HG02759 (cell line): ENCODE data around the gene BPTF.
"Not testable (repeated sequence)": the region's sequence is repeated elsewhere in the genome, so short reads cannot be mapped to it uniquely, and the experiment has no call there.

ENCODE experiments used
- ATAC-seq: cut with Tn5 transposase; IDR thresholded peaks from one replicate; pipeline ENCODE4 v1.9.1; 2021; ENCODE audit warnings: mild to moderate bottlenecking, moderate library complexity; ENCODE audit not compliant: unreplicated experiment

Gene BPTF

DNA sequence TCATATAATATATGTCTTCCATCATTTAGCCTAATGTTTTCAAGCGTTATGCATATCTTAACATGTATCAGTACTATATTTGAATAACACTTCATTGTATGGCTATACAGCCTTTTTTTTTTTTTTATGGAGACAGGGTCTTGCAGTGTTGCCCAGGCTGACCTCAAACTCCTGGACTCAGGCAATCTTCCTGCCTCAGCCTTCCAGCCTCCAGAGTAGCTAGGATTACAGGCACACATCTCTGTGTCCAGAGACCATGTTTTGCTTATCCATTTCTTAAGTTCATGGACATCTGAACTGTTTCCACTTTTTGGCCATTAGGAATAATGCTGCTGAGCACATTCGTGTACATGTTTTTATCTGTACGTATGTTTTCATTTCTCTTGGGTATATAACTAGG lies 7.8 kb downstream of the BPTF start:
- ATAC-seq: no peak

DNA sequence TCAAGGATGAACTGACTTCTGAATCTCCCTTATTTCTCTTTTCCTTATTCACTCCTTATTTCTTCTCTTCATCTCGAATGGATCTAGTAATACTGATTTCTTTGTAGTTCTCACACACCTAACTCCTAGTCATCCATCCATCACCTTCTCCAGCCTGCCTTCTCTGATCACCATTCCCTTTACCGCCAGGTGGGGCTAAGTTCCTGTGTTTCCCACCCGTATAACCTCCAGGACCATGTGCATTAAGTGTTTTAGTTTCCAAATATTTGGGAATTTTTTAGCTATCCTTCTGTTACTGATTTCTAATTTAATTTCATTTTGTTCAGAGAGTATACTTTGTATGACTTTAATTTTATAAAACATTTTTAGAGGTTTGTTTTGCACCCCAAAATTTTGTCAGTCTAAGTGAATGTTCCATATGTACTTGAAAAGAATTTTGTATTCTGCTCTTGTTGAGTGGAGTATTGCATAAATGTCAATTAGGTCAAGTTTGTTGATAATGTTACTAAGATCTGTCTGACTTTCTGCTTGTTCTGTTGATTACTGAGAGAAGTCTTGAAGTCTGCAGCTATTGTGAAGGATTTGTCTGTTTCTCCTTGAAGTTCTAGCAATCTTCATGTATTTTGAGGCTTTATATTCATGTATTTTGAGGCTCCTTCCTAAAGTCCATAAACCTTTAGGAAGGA lies 8.8 kb downstream of the BPTF start:
- ATAC-seq: no peak

DNA sequence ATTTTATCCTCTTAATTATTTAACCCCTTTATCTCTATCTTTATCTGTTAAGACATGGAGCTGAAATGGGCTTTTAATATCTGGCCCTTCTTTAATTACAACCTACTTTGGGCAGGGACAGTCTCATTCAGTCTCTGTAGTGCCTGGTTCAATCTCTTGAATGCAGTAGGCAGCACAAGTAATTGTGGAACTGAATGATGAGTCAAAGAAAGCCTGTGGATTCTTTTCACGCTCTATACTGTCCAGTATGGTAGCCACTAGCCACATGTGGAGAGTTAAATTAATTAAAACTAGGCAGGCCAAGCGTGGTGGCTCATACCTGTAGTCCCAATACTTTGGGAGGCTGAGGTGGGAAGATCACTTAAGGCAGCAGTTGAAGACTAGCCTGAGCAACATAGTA lies 9.3 kb downstream of the BPTF start:
- ATAC-seq: no peak

DNA sequence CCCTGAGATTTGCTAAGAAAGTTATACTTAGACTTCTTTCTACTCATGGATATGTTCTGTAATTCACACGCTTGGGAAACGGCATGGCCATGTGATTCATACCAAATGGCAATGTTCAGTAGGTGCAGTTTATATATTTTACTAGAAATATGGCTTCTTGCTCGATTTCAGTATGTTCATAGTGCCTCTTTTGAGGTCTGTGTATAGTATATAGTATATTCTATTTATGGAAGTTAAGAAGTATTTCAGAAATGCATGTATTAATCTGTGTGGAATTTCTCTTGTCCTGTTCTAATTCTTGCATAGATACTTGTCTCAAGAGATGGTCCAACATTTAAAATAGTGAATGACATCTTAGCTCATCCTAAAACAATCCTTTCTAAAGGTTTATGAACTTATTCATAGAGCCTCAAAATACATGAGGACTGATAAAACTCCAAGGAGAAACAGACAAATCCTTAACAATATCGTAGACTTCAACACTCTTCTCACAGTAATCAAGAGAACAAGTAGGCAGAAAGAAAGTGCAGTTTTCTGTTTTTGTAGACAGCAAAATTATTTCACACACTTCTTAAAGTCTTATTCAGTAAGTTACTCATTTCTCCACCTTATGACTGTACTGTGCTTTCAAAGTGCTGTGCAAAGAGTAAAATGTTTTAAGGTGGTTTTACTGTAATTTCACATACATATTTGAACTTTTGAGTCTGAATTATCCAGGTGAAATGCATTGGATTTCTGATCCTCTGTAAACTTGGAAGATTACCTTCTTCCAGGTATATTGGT lies 11.1 kb downstream of the BPTF start:
- ATAC-seq: no peak

DNA sequence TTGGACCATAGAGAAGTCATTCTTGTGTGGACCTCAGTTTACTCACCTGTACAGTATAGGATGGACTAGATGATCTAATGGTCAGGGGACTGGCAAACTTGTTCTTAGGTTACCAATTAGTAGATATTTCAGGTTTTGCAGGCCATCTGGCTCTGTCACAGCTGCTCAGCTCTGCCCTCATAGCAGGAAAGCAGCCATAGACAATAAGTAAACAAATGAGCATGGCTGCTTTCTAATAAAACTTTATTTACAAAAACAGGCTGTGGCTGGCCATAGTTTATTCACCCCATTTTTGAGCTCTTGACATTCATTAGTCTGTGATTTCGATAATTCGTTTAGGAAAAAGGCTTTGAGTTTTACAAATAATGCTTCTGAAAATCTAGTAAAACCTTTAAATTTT lies 12.7 kb downstream of the BPTF start:
- ATAC-seq: no peak

DNA sequence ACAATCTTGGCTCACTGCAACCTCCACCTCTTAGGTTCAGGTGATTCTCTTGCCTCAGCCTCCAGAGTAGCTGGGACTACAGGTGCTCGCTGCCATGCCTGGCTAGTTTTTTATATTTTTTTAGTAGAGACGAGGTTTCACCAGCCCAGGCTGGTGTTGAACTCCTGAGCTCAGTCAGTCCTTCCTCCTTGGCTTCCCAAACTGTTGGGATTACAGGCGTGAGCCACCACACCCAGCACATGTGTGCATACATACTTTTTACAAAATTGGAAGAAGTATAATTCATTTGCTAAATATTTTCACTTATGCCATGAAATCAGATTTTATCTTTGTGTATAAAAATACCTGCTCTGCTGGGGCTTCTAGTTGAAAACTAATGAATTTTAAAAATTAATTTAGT lies 13.2 kb downstream of the BPTF start:
- ATAC-seq: no peak

DNA sequence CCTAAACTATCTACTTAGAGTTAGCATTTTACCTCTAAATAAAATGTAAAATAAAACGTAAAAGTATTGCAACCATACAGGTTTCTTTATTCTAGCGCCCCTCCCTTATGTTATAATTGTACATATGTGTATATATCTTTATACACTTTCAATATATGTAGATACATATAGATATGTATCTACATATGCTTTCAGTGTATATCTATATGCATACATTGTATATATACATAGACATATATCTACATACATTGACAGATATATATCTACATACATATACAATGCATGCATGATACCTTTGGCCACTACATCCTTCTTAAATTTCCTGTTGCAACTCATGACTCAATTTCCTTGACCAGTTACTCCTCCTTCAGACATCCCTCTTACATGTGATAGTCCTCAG lies 16.7 kb downstream of the BPTF start:
- ATAC-seq: no peak

DNA sequence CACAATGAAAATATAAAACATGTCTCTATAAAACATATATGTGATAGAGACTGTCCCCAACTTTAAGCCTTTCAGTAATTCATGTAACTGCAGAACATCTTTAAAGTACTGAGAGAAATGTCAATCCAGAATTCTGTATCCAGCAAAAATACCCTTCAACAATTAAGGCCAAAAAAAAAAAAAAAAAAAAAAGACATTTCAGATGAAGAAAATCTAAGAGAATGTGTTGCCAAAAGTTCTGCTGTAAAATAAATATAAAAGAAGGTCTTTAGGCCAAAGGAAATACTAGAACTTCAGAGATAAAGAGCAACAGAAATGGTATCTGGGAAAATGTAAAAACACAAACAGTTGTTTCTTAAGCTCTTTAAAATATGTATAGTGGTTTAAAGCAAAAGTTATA lies 17.3 kb downstream of the BPTF start:
- ATAC-seq: no peak

DNA sequence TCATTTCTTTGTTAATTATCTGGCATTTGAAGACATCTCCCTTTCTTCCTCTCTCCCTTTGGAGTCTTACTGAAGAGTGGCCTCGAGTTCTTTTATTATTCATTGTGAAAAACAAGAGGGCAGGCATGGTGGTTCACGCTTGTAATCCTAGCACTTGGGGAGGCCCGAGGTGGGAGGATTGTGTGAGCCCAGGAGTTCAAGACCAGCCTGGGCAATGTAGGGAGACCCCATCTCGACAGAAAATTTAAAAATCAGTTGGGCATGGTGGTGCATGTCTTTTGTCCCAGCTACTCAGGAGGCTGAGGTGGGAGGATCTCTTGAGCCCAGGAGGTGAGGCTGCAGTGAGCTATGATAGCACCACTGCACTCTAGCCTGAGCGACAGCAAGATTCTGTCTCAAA lies 20.1 kb downstream of the BPTF start:
- no peak for ATAC-seq

DNA sequence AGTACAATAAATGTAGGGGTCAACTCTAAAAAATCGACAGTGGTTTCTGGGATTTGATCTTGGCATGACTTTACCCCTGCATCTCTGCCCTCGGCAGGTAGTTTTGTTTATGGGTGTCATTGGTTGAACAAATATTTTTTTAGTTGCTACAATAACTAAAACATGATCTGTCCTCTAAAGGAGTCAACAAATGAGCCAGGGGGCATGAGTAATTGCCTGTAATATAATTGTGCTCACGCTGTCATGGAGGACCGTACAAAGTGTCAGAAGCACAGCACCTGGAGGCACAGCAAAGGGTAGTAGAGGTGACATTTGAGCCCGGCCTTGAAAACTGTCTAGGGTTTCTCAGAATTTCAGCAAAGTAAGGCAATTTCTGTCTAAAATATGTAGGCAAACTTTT lies 22.9 kb downstream of the BPTF start:
- not testable (repeated sequence) for ATAC-seq

DNA sequence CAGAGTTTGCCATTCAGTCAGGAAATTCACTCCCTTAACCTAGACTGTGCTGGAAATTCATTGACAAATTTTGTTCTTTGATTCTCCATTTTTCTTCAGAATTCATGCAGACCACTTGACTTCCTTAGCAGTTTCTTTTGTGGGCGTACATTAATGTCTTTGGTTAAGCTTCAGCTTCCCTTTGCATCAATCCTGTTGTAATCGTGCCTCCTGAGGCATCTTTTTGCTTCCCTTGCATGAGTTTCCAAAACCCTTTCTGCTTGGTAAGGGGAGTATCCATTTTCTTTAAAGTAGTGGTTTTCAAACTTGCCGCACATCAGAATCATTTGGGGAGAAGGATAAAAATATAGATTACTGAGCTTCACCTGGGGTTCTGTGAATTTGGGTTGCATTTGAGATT lies 23.5 kb downstream of the BPTF start:
- ATAC-seq: not testable (repeated sequence)

DNA sequence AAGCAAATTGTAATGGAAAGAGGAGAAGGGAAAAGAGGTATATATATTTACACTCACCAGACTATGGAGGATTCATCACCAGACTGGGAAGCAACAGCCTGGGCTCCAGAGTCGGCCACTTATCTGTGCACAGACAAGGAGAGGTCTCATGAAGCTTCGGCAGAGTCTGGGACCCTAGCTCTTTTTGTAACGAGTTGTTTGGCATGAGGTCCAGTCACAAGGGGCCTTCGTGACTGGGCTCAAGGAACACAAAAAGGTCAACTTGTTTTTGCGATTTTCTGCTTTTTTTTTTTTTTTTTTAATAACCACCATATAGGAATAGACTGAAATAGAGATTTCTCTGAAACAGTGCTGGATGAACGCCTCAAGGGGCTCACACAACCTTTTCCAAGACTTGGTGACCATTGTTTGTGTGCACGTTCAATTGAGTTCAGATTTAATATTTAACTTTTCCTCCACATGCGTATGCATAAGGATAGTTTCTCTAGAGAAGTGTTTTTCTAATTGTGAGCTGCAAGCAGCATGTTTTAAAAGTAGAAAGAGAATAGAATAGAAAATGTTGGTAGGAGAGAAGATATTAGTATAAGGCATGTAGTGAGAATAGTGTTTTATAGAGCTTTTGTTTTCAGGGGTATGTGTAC lies 25.8 kb downstream of the BPTF start:
- ATAC-seq: no peak

DNA sequence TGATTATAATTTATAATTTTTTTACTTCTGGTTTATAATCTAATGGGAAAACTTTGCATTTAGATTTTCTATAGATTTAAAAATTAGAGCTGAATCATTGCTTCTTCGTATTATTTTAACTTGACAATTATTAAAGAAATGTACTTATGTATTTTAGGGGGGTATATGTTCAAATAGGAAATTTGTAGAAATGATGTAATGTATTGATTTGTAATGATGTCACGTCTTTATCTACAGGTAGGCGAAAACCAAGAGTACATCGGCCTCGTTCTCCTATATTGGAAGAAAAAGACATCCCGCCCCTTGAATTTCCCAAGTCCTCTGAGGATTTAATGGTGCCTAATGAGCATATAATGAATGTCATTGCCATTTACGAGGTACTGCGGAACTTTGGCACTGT lies 28.4 kb downstream of the BPTF start:
- ATAC-seq: no peak

DNA sequence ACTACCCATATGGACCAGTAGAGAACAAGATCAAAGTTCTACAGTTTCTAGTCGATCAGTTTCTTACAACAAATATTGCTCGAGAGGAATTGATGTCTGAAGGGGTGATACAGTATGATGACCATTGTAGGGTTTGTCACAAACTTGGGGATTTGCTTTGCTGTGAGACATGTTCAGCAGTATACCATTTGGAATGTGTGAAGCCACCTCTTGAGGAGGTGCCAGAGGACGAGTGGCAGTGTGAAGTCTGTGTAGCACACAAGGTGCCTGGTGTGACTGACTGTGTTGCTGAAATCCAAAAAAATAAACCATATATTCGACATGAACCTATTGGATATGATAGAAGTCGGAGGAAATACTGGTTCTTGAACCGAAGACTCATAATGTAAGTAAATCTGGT lies 29.1 kb downstream of the BPTF start:
- ATAC-seq: no peak

DNA sequence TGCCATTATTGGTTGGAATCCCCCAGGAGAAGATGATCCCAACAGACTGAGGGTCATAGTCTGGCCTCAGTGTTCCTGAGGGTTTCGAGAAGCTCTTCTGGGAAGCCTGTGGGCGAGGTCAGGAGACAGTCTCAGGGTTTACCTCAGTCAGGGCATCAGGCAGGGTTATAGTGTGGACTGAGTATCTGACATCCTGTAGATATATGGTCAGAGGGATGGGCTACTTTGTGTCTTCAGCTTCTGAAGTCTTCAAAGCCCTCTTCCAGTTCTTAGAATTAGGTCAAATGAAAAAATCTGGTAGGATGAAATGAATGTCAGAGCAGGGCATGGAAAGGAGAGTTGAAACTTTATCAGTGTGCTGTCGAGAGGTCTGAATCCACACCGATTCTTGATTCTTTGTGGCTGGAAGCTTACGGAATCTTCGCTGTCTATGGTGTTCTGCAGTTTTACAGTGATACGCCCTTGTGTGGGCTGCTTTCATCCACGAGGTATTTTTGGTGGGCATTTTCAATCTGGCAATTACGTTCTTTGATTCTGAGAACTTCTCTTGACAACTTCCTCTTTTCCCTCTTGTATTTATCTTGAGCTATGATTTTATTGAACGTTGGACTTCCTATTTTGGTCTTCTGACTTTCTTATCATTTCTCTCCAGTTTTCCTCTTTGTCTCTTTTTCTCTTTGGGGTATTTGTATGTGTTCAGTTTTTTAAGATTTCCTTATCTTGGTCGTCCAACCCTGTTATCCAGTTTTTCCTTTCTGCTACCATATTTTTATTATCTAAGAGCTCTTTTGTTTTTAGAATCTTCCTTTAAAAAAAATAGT lies 30.4 kb downstream of the BPTF start:
- ATAC-seq: no peak

DNA sequence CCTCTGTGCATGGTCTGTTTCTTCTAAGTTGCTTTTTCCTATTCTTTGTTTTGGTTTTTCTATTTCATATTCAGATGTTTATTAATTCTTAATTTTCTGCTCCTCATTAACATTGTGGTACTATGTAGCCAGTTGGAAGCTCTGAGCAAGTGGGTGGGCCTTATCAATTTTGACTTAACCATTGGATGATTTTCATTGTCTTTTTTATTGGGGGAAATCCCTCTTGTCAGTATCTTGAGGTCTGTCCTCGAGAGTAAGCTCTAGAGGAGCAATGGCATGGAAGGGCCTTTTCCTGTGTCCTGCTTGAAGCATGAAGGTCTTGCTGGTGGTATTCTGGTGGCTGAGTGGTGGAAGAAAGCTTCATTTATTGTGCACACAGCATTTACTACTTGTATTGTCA lies 31.1 kb downstream of the BPTF start:
- ATAC-seq: not testable (repeated sequence)

DNA sequence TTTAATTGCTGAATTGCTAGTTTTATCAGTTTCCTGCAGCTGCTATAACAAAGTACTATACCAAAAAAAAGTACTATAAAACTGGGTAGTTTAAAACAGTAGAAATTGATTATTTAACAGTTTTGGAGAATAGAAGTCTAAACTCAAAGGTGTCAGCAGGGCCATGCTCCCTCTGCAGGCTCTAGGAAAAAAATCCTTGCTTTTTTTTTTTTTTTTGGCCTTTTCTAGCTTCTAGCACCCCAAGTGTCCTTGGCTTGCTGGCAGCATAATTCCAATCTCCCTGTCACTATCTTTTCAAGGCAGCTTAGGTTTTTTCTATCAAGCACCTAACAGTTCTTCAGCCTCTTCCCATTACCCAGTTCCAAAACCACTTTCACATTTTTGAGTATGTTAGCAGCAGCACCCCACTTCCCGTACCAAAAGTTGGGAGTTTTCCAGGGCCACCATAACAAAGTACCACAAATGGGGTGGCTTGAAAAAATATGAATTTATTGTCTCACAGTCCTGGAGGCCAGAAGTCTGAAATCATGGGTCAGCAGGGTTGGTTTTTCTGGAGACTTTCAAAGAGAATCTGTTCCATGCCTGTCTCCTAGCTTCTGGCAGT lies 37.4 kb downstream of the BPTF start:
- ATAC-seq: no peak

DNA sequence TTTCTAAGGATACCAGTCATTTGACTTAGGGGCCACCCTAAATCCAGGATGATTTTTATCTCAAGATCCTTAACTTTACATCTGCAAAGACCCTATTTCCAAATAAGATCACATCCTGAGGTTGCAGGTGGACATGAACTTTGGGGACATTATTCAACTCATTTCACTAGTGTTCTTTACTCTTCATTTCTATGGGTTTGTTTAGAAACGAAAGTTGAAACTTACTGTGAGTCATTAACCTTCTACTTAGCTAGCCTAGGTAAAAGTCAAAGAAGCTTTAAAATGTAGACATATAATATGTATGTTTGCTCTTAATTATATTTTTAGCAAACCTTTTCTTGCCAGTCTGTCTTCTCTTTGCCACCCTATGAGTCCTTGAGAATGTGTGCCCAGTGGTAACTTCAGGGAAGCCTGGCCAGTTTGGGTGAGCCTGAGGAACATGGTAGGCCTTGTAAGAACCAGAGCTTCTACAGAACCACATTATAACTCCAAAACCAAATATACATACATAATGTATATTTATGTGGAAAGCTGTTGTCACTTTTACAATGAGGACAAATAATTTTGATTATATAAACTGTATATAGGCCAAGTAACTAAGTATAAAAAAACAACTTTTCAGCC lies 38.4 kb downstream of the BPTF start:
- no peak for ATAC-seq

DNA sequence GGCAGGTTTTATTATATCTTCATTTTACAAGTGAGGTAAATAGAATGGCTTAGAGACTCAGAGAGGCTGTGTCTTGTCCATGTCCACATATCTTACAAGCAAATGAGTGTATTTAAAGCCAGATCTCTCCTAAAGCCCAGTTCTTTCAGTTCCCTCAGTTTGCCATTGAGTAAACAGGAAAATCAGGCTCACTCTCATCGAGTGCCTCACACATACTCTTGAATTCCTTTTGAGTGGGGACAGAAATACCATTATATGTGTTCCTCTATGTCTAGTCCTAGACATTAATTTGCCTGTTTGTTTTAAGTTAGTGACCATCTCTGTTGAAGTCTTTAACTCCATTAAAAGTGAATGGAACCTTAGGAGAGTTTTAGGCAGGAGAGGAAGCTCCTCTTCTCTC lies 40.1 kb downstream of the BPTF start:
- ATAC-seq: no peak

DNA sequence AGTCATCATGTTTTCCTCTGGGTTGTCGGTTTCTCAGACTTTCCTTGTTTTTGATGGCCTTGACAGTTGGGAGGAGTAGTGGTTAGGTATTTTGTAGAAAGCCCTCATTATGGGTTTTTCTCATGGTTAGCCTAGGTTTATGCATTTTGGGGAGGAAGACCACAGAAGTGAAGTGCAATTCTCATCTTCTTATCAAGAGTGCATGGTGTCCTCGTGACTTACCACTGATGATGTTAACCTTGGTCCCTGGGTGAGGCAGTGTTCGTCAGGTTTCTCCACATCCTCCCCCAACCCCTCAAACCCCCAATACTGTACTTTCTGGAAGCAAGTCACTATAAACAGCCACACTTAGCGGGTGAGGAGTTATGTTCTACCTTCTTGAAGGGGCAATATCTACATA lies 42.3 kb downstream of the BPTF start:
- ATAC-seq: no peak

DNA sequence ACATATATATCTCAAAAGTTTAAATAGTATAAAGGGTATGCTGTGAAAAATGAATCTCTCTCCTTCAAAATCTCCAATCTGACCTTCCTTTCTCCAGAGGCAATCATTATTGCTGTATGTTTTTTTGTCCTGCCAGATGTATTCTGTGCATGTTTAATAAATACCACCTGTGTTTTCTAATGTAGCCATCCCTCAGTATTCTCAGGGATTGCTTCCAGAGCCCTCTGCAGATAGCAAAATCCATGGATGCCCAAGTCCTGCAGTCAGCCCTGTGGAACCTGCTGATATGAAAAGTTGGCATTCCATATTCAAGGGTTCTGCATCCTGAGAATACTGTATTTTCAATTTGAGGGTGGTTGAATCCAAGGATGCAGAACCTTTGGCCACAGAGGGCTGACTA lies 42.9 kb downstream of the BPTF start:
- no peak for ATAC-seq
